H1 (cell line): ENCODE results near the gene EFCAB8. TPM values are rescaled to one million over a fixed set of nuclear protein-coding genes. Genes with fewer than 3 reads are reported as not detected.

Source experiments
- CTCF ChIA-PET: fragments of 300-600 bp; sonication (Branson Sonifier 250); formaldehyde crosslinking; loops from one replicate; lab custom pipeline; 2021; ENCODE audit not compliant: partially characterized antibody; lab: Charles Lee
- POLR2A ChIA-PET: fragments of 300-600 bp; sonication (Branson Sonifier 250); formaldehyde crosslinking; loops from one replicate; lab custom pipeline; 2021; ENCODE audit warnings: inconsistent platforms; ENCODE audit not compliant: partially characterized antibody; lab: Charles Lee
- DNase-seq, 2 experiments: peaks; one replicate each; pipeline versions ENCODE4 v3.0.0 to v3.0.0-alpha.2; 2010 to 2022; ENCODE audit warnings: low spot score in 2 of 2, low read depth in 1 of 2, mixed read lengths in 1 of 2
- FAIRE-seq: peaks from 2 replicates; lab custom pipeline; 2011; peaks lifted over from hg19 to GRCh38; lab: Jason Lieb, UNC
- H2AFZ ChIP-seq: 2 replicates; pipeline ENCODE4 v1.8.1; 2012; ENCODE audit warnings: low read length, inconsistent platforms
- H2AK5ac ChIP-seq: 2 replicates; pipeline ENCODE4 v1.6.1; 2013; ENCODE audit warnings: low read depth, low read length
- H2BK120ac ChIP-seq: replicated peaks from 2 replicates; pipeline ENCODE3; 2013; ENCODE audit warnings: low read depth, low read length, inconsistent platforms
- H2BK12ac ChIP-seq: 2 replicates; pipeline ENCODE4 v1.6.1; 2013; ENCODE audit warnings: low read depth, low read length
- H2BK15ac ChIP-seq: 2 replicates; pipeline ENCODE4 v1.6.1; 2013; ENCODE audit warnings: low read length
- H2BK20ac ChIP-seq: 2 replicates; pipeline ENCODE4 v1.6.1; 2013; ENCODE audit warnings: low read length
- H2BK5ac ChIP-seq: 2 replicates; pipeline ENCODE4 v1.6.1; 2013; ENCODE audit warnings: low read depth, low read length
- H3K14ac ChIP-seq: 2 replicates; pipeline ENCODE4 v1.6.1; 2013; ENCODE audit warnings: inconsistent platforms; ENCODE audit not compliant: insufficient read length
- H3K18ac ChIP-seq: 2 replicates; pipeline ENCODE4 v1.6.1; 2013; ENCODE audit warnings: low read length; ENCODE audit errors: extremely low read depth
- H3K23ac ChIP-seq: 2 replicates; pipeline ENCODE4 v1.6.1; 2013; ENCODE audit warnings: inconsistent platforms; ENCODE audit not compliant: insufficient read length
- H3K23me2 ChIP-seq: 2 replicates; pipeline ENCODE4 v1.6.1; 2013; ENCODE audit warnings: low read depth, low read length
- H3K27ac ChIP-seq: 2 replicates; pipeline ENCODE4 v1.6.1; 2011; ENCODE audit warnings: low read depth, low read length, inconsistent platforms
- H3K27me3 ChIP-seq, 4 experiments: replicated peaks in 1 of 4; 1 replicate in 1 of 4; 2 replicates in 3 of 4; pipeline versions ENCODE4 v1.6.1 to v1.8.1; 2011 to 2013; ENCODE audit warnings: low read length in 3 of 4, mild to moderate bottlenecking in 3 of 4, inconsistent platforms in 2 of 4, mixed read lengths in 2 of 4, moderate library complexity in 1 of 4; ENCODE audit not compliant: control insufficient read depth in 3 of 4, insufficient read depth in 3 of 4; ENCODE audit errors: extremely low read depth in 1 of 4
- H3K36me3 ChIP-seq, 4 experiments: 2 replicates each; pipeline versions ENCODE4 v1.6.1 to v1.8.1; 2011 to 2013; ENCODE audit warnings: mild to moderate bottlenecking in 4 of 4, low read length in 3 of 4, moderate library complexity in 2 of 4, control low read depth in 1 of 4, inconsistent platforms in 1 of 4; ENCODE audit not compliant: insufficient read depth in 4 of 4, control insufficient read depth in 2 of 4
- H3K4ac ChIP-seq: replicated peaks from 2 replicates; pipeline ENCODE3; 2013; ENCODE audit warnings: low read length, low read depth, mixed read lengths, inconsistent platforms; ENCODE audit not compliant: insufficient read length
- H3K4me1 ChIP-seq, 4 experiments: replicated peaks in 1 of 4; 1 replicate in 1 of 4; 2 replicates in 3 of 4; pipeline versions ENCODE4 v1.6.1 to v1.8.1; 2011 to 2013; ENCODE audit warnings: low read length in 3 of 4, inconsistent platforms in 2 of 4, mixed read lengths in 1 of 4; ENCODE audit not compliant: insufficient read depth in 4 of 4, control insufficient read depth in 3 of 4
- H3K4me2 ChIP-seq, 2 experiments: 2 replicates each; pipeline versions ENCODE4 v1.6.1 to v1.8.1; 2011 to 2013; ENCODE audit warnings: low read depth in 2 of 2, low read length in 2 of 2, control low read depth in 1 of 2, inconsistent platforms in 1 of 2, mild to moderate bottlenecking in 1 of 2; ENCODE audit not compliant: insufficient read depth in 1 of 2
- H3K4me3 ChIP-seq, 4 experiments: fragments of 200-600, 300-600 bp in 1 of 4; sonication (generic), shearing (Covaris generic), sonication (Bioruptor Twin) in 1 of 4; 2 replicates each; pipeline versions ENCODE4 v1.5.1 to v1.8.1; 2011 to 2016; ENCODE audit warnings: low read length in 4 of 4, low read depth in 3 of 4, control low read depth in 2 of 4, inconsistent platforms in 2 of 4, mild to moderate bottlenecking in 2 of 4, mixed read lengths in 1 of 4, moderate library complexity in 1 of 4; ENCODE audit not compliant: insufficient read depth in 2 of 4; ENCODE audit errors: extremely low read depth in 1 of 4
- H3K56ac ChIP-seq: replicated peaks from 2 replicates; pipeline ENCODE3; 2013; ENCODE audit warnings: low read depth, mild to moderate bottlenecking, mixed read lengths, low read length, inconsistent platforms; ENCODE audit not compliant: insufficient read length
- H3K79me1 ChIP-seq: 2 replicates; pipeline ENCODE4 v1.6.1; 2013; ENCODE audit warnings: low read depth, low read length, control low read depth
- H3K79me2 ChIP-seq, 2 experiments: 2 replicates each; pipeline versions ENCODE4 v1.6.1 to v1.8.1; 2012 to 2013; ENCODE audit warnings: low read length in 2 of 2, mild to moderate bottlenecking in 2 of 2, inconsistent platforms in 1 of 2; ENCODE audit not compliant: insufficient read depth in 2 of 2, control insufficient read depth in 1 of 2
- H3K9ac ChIP-seq, 4 experiments: replicated peaks in 1 of 4; 1 replicate in 1 of 4; 2 replicates in 3 of 4; pipeline versions ENCODE4 v1.6.1 to v1.8.1; 2011 to 2013; ENCODE audit warnings: low read depth in 3 of 4, low read length in 3 of 4, control low read depth in 2 of 4, mild to moderate bottlenecking in 2 of 4, moderate library complexity in 2 of 4, inconsistent platforms in 1 of 4; ENCODE audit errors: extremely low read depth in 1 of 4
- H3K9me3 ChIP-seq, 2 experiments: 2 replicates each; pipeline versions ENCODE4 v1.6.1 to v1.8.1; 2012 to 2013; ENCODE audit warnings: mild to moderate bottlenecking in 2 of 2, moderate library complexity in 2 of 2, control low read depth in 1 of 2, inconsistent platforms in 1 of 2, low read depth in 1 of 2, low read length in 1 of 2, mixed read lengths in 1 of 2; ENCODE audit not compliant: insufficient read depth in 2 of 2
- H4K20me1 ChIP-seq, 2 experiments: replicated peaks in 1 of 2; 2 replicates each; pipeline versions ENCODE3 to v1.8.1; 2011 to 2013; ENCODE audit warnings: inconsistent platforms in 2 of 2, low read length in 2 of 2, mild to moderate bottlenecking in 1 of 2; ENCODE audit not compliant: insufficient read depth in 2 of 2, control insufficient read depth in 1 of 2
- H4K5ac ChIP-seq: 2 replicates; pipeline ENCODE4 v1.6.1; 2013; ENCODE audit warnings: low read length, low read depth, mixed read lengths, inconsistent platforms; ENCODE audit not compliant: insufficient read length
- H4K8ac ChIP-seq: 2 replicates; pipeline ENCODE4 v1.8.0; 2013; ENCODE audit warnings: mild to moderate bottlenecking, moderate library complexity, low read length, inconsistent platforms; ENCODE audit not compliant: insufficient read depth; ENCODE audit errors: extremely low read depth
- H4K91ac ChIP-seq: replicated peaks from 2 replicates; pipeline ENCODE3; 2013; ENCODE audit warnings: low read length, mixed read lengths, inconsistent platforms; ENCODE audit not compliant: insufficient read length
- MAX ChIP-seq: IDR thresholded peaks from 2 replicates; pipeline ENCODE4 v1.6.1; 2012; ENCODE audit warnings: inconsistent platforms
- WGBS, 2 experiments: shearing (Covaris generic) in 1 of 2; methylation state at CpG; one replicate each; pipeline versions ENCODE4 v1.1.6 to v1.1.7; 2013 to 2015; ENCODE audit warnings: low lambda C conversion rate in 2 of 2, mixed read lengths in 2 of 2, inconsistent platforms in 1 of 2, low coverage in 1 of 2, missing lambda C conversion rate in 1 of 2; ENCODE audit not compliant: insufficient replicate concordance in 2 of 2, insufficient coverage in 1 of 2, insufficient read length in 1 of 2; ENCODE audit errors: extremely low coverage in 1 of 2, missing lambda C conversion rate in 1 of 2; 5-methylcytosine and 5-hydroxymethylcytosine counted together
- polyA plus RNA-seq, 7 experiments: library from polyadenylated mRNA; depleted of rRNA in 3 of 7; stranded (reverse) in 5 of 7; unstranded in 2 of 7; fragments of >200 nt in 5 of 7; fragments of 200-250 nt in 2 of 7; gene quantifications; 1 replicate in 5 of 7; 2 replicates in 1 of 7; 4 replicates in 1 of 7; pipeline versions ENCODE4 v1.2.1 to v1.2.3, GENCODE V29; 2011 to 2013; ENCODE audit warnings: missing spikeins in 2 of 7, mixed read lengths in 2 of 7
- total RNA-seq: library from RNA; stranded (reverse); fragmentation: NEBNext Ultra II Directional; extraction: Animal tissue kit (Norgen Biotek cat#: 25700); gene quantifications from 2 replicates; pipeline ENCODE4 v1.2.1, GENCODE V29; 2021

EFCAB8 gene
- total and polyA plus RNA-seq, 2 of the 8 experiments (the other 6 are each of a cell fraction or from before 2014, with no cell fraction given), result 0.06 to 0.20 TPM

- H3K56ac ChIP-seq, result no peak overlapping the region
- H2BK5ac ChIP-seq, result no peak overlapping the region
- no peak for DNase-seq
- no peak overlapping the region for H3K4me3 ChIP-seq
- H3K36me3 ChIP-seq, result no peaks in the 10 kb centered on the region
- no peak overlapping the region for H2AFZ ChIP-seq
- H2AK5ac ChIP-seq, result no peak overlapping the region
- H3K4ac ChIP-seq, result no peak overlapping the region
- H3K18ac ChIP-seq, result no peak overlapping the region
- no peak overlapping the region for H3K23ac ChIP-seq
- no peak overlapping the region for H2BK15ac ChIP-seq
- H2BK12ac ChIP-seq, result no peak overlapping the region
- no peak overlapping the region for H3K27ac ChIP-seq
- H3K4me2 ChIP-seq, result no peak overlapping the region
- no peaks in the 10 kb centered on the region for H3K79me2 ChIP-seq
- H3K23me2 ChIP-seq, result no peaks in the 10 kb centered on the region
- no peak overlapping the region for H3K9ac ChIP-seq
- TF ChIP-seq MAX, result no peak
- no peaks in the 10 kb centered on the region for H4K20me1 ChIP-seq
- H3K14ac ChIP-seq, result no peak overlapping the region
- WGBS, 2 experiments, result 91% methylated on average over 16 of the region's 19 CpGs; no CpG with 5 or more reads in 1 of the 2 experiments
- no peak overlapping the region for H4K8ac ChIP-seq
- H4K91ac ChIP-seq, result no peak overlapping the region
- no peaks in the 10 kb centered on the region for H3K79me1 ChIP-seq
- no peak overlapping the region for H2BK120ac ChIP-seq
- no peaks in the 10 kb centered on the region for H3K4me1 ChIP-seq
- peaks cover 4 to 16% of the 10 kb centered on the region in 2 experiments; a peak in 3 of 4 replicates for H3K9me3 ChIP-seq
- CTCF ChIA-PET, result interaction anchor here (1.0 to 5.4 kb wide), 2 partner anchors 14 to 233 kb away, joined by 3 to 33 read pairs; no protein-coding TSS in a partner anchor
- H3K27me3 ChIP-seq, result 0 out of 7 replicates have a peak, but pooled peaks cover 0 to 2% (median 0%) of the 10 kb centered on the region in 4 experiments
- POLR2A ChIA-PET, result no interaction called here
- H2BK20ac ChIP-seq, result no peak overlapping the region
- H4K5ac ChIP-seq, result no peak overlapping the region
- FAIRE-seq, result no peak
Observed at GRCh38 chr20:32980131-32980941, 121.6 kb downstream of the EFCAB8 start.
